AG04450 (cell line): ENCODE data around the gene AUNIP. TPM values are rescaled to one million over a fixed set of nuclear protein-coding genes. Genes with fewer than 3 reads are reported as not detected.
A peak's percentile ranks its signal among the peaks of the same experiment; 100 is the strongest.

Experiments used
- CTCF ChIA-PET: fragments of 300-600, 350-600 bp; formaldehyde crosslinking; extraction: SDS; loops from one replicate; lab custom pipeline; 2022; ENCODE audit warnings: antibody characterized with exemption, inconsistent platforms; lab: Charles Lee
- POLR2A ChIA-PET: fragments of 350-600 bp; formaldehyde crosslinking; extraction: SDS; loops from one replicate; lab custom pipeline; 2021; ENCODE audit warnings: antibody characterized with exemption, inconsistent platforms; lab: Yijun Ruan, JAX
- DNase-seq: peaks from one replicate; pipeline ENCODE4 v3.0.0-alpha.2; 2011; ENCODE audit warnings: low read depth, low spot score
- H3K27ac ChIP-seq: one replicate; pipeline ENCODE4 v1.5.1; 2012; ENCODE audit warnings: low read depth, low read length, control low read depth
- H3K27me3 ChIP-seq: one replicate; pipeline ENCODE4 v1.6.0; 2012; ENCODE audit warnings: low read length; ENCODE audit not compliant: control insufficient read depth, insufficient read depth
- H3K4me3 ChIP-seq: 2 replicates; pipeline ENCODE4 v1.5.1; 2011; ENCODE audit warnings: mild to moderate bottlenecking, low read depth, low read length, control low read depth
- H3K9me3 ChIP-seq: 2 replicates; pipeline ENCODE4 v1.5.1; 2012; ENCODE audit warnings: low read length; ENCODE audit not compliant: control insufficient read depth, insufficient read depth
- CTCF ChIP-seq: IDR thresholded peaks from 2 replicates; pipeline ENCODE4 v1.5.1; 2011; ENCODE audit warnings: low read depth, low read length, control low read depth, inconsistent platforms
- polyA plus RNA-seq: library from polyadenylated mRNA; depleted of rRNA; stranded (reverse); fragments of >200 nt; gene quantifications from 2 replicates; pipeline ENCODE4 v1.2.3, GENCODE V29; 2011

The AUNIP gene
- polyA plus RNA-seq, 1 experiment = 0.97 TPM

GRCh38 chr1:25906644-25907300, 47.5 kb upstream of the AUNIP start:
- no peak for DNase-seq
- no peaks in the 10 kb centered on the region for H3K9me3 ChIP-seq
- TF ChIP-seq CTCF = no peak
- no peak overlapping the region for H3K27ac ChIP-seq
- no peaks in the 10 kb centered on the region for H3K27me3 ChIP-seq
- ChIA-PET CTCF (no interaction called here), POLR2A (interaction anchor here (0.6 to 3.5 kb wide), 2 partner anchors 11 to 178 kb away, joined by 3 to 16 read pairs; no protein-coding TSS in a partner anchor)
- H3K4me3 ChIP-seq = peak overlapping the region; percentile 65

- peak; percentile 79 for DNase-seq
- Histone ChIP-seq H3K27me3 (no peaks in the 10 kb centered on the region), H3K4me3 (peak within 1 kb of the TSS; percentile 65), H3K27ac (peak within 1 kb of the TSS; percentile 75), H3K9me3 (no peaks in the 10 kb centered on the region)
- CTCF ChIA-PET = interaction anchor here (1.3 to 3.6 kb wide), 6 partner anchors 8 to 111 kb away, joined by 3 to 74 read pairs (median 5); partner anchors contain the start of gene PAFAH2
- POLR2A ChIA-PET = interaction anchor here (0.6 to 3.5 kb wide), 6 partner anchors 10 to 198 kb away, joined by 3 to 16 read pairs (median 4); partner anchors contain the start of genes MTFR1L, PAFAH2 and PAQR7
- no peak for TF ChIP-seq CTCF
These were observed 46.7 kb upstream of the AUNIP start, which contains the start of gene STMN1 for GRCh38 chr1:25905680-25906643. TSS of gene STMN1 (minus strand) at chr1:25906419. CDS start at chr1:25904676, 1,743 bp downstream.

- CTCF ChIA-PET = interaction anchor here (0.6 to 3.6 kb wide), 7 partner anchors 8 to 112 kb away, joined by 3 to 74 read pairs (median 5); partner anchors contain the start of gene PAFAH2
- peak overlapping the region; percentile 75 for H3K27ac ChIP-seq
- H3K9me3 ChIP-seq = no peaks in the 10 kb centered on the region
- POLR2A ChIA-PET = interaction anchor here (0.5 to 3.5 kb wide), 8 partner anchors 9 to 197 kb away, joined by 3 to 16 read pairs (median 4); partner anchors contain the start of genes MTFR1L, PAFAH2 and PAQR7
- peak; percentile 34 for TF ChIP-seq CTCF
- no peaks in the 10 kb centered on the region for H3K27me3 ChIP-seq
- peak overlapping the region; percentile 65 for H3K4me3 ChIP-seq
- DNase-seq = peak; percentile 74
These were observed 45.9 kb upstream of the AUNIP start for GRCh38 chr1:25904943-25905679.

GRCh38 chr1:25903986-25904385, 44.7 kb upstream of the AUNIP start:
- no peak overlapping the region for H3K27ac ChIP-seq
- CTCF ChIA-PET = interaction anchor here (0.6 to 3.6 kb wide), 5 partner anchors 8 to 506 kb away, joined by 3 to 74 read pairs (median 5); partner anchors contain the start of gene PAFAH2
- peak overlapping the region; percentile 65 for H3K4me3 ChIP-seq
- H3K27me3 ChIP-seq = no peaks in the 10 kb centered on the region
- no peak for TF ChIP-seq CTCF
- no peak for DNase-seq
- POLR2A ChIA-PET = interaction anchor here (1.1 to 3.5 kb wide), 4 partner anchors 8 to 116 kb away, joined by 3 to 16 read pairs (median 10); partner anchors contain the start of gene PAFAH2
- no peaks in the 10 kb centered on the region for H3K9me3 ChIP-seq
